HEK293T (cell line): Measurements from ENCODE around the gene NQO1.
A peak's percentile ranks its signal among the peaks of the same experiment; 100 is the strongest.

ENCODE experiments used
- CTCF ChIA-PET: fragments of 350-600 bp; formaldehyde crosslinking; extraction: SDS; loops from one replicate; lab custom pipeline; 2021; ENCODE audit warnings: antibody characterized with exemption, inconsistent platforms; lab: Yijun Ruan, JAX
- POLR2A ChIA-PET: fragments of 350-600 bp; formaldehyde crosslinking; extraction: SDS; loops from one replicate; lab custom pipeline; 2020; ENCODE audit warnings: antibody characterized with exemption, inconsistent platforms; lab: Yijun Ruan, JAX
- DNase-seq: peaks from one replicate; pipeline ENCODE4 v3.0.0; 2012; ENCODE audit warnings: mixed read lengths; ENCODE audit errors: extremely low spot score
- ARNT ChIP-seq: fragments of 450-650 bp; IDR thresholded peaks from 2 replicates; pipeline ENCODE4 v1.6.1; 2017; ENCODE audit warnings: mild to moderate bottlenecking
- BHLHE40 ChIP-seq: fragments of 450-650 bp; IDR thresholded peaks from 2 replicates; pipeline ENCODE4 v1.6.1; 2016; ENCODE audit warnings: mild to moderate bottlenecking, moderate library complexity, borderline replicate concordance
- CTBP1 ChIP-seq: fragments of 450-650 bp; IDR thresholded peaks from 2 replicates; pipeline ENCODE4 v1.6.1; 2016; ENCODE audit warnings: borderline replicate concordance
- ELF4 ChIP-seq: fragments of 450-650 bp; IDR thresholded peaks from 2 replicates; pipeline ENCODE4 v1.6.1; 2017; ENCODE audit warnings: antibody characterized with exemption
- FOXA1 ChIP-seq: fragments of 450-650 bp; IDR thresholded peaks from 2 replicates; pipeline ENCODE4 v1.6.1; 2016; ENCODE audit warnings: mild to moderate bottlenecking
- FOXK2 ChIP-seq: fragments of 450-650 bp; IDR thresholded peaks from 2 replicates; pipeline ENCODE4 v1.6.1; 2016; ENCODE audit warnings: mild to moderate bottlenecking
- FOXM1 ChIP-seq: fragments of 450-650 bp; IDR thresholded peaks from 2 replicates; pipeline ENCODE4 v1.6.1; 2017; ENCODE audit warnings: mild to moderate bottlenecking, borderline replicate concordance
- HDGF ChIP-seq: fragments of 450-650 bp; IDR thresholded peaks from 2 replicates; pipeline ENCODE4 v1.6.1; 2017; ENCODE audit warnings: antibody characterized with exemption, borderline replicate concordance
- L3MBTL2 ChIP-seq: fragments of 450-650 bp; conservative IDR thresholded peaks from 2 replicates; pipeline ENCODE4 v1.6.1; 2016; ENCODE audit warnings: mild to moderate bottlenecking
- LEF1 ChIP-seq: fragments of 450-650 bp; IDR thresholded peaks from 2 replicates; pipeline ENCODE4 v1.6.1; 2017; ENCODE audit warnings: mild to moderate bottlenecking, borderline replicate concordance
- NFRKB ChIP-seq: fragments of 450-650 bp; IDR thresholded peaks from 2 replicates; pipeline ENCODE4 v1.6.1; 2016; ENCODE audit warnings: mild to moderate bottlenecking, moderate library complexity
- SP1 ChIP-seq: fragments of 450-650 bp; IDR thresholded peaks from 2 replicates; pipeline ENCODE4 v1.6.1; 2017
- SUZ12 ChIP-seq: fragments of 450-650 bp; IDR thresholded peaks from 2 replicates; pipeline ENCODE4 v1.6.1; 2016; ENCODE audit warnings: mild to moderate bottlenecking
- TARDBP ChIP-seq: fragments of 450-650 bp; IDR thresholded peaks from 2 replicates; pipeline ENCODE4 v1.6.1; 2016
- ZNF384 ChIP-seq: fragments of 450-650 bp; IDR thresholded peaks from 2 replicates; pipeline ENCODE4 v1.6.1; 2016
- TF ChIP-seq, protein P1 (sequence below): fragments of 450-650 bp; IDR thresholded peaks from 2 replicates; pipeline ENCODE4 v1.6.1; 2016

Gene NQO1

DNA sequence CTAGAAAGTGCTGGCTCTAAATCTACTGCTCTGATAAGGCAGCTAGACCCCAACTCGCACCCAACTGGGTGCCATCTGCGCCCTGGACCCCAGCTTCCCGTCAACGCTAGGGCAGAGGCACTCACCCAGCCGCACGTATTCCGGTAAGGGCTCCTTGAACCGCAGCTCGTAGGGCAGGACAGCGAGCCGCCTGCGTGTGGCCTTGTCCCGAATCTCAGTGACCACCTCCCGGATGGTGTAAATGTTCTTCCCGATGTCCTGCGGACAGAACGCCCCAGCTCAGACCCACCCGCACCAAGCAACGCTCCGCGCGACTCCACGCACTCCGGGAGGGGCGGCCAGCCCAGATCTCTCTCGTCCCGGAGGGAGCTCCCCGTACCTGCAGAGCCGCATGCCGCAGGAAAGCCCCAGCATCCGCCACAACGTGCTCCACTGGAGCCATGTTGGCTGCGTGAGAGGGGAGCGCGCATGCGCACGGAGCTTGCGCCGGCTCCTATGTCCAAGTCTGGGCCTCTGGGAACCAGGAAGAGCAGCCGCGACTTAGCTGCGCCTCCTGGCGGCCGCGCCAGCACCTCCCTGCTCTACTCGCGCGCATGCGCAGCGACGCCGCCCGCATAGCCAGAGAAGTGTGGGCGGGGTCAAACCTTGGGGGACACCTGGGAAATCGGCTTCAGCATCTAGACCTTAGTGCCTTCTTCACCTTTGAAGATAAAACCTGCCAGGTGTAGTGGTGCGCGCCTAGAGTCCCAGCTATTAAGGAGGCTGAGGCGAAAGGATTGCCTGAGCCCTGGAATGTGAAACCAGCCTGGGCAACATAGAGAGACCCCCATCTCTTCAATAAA is 28.3 kb upstream of the NQO1 start, which contains the start of gene NOB1:
TSS of gene NOB1 (minus strand) at position 458 of the 842 bp plus-strand sequence. CDS start at position 442, 16 bp downstream.
- DNase-seq: peak; percentile 97
- CTCF ChIA-PET: interaction anchor here (0.7 to 1.3 kb wide), 9 partner anchors 12 to 360 kb away, joined by 3 to 6 read pairs (median 3); no protein-coding TSS in a partner anchor
- POLR2A ChIA-PET: interaction anchor here (0.6 to 2.5 kb wide), 27 partner anchors 8 to 369 kb away, joined by 3 to 25 read pairs (median 4); partner anchors contain the start of genes NQO1 and WWP2
- TF ChIP-seq SP1: no peak
- TF ChIP-seq ELF4: peak; percentile 93
- peak; percentile 54; the same call in 1 of the 2 replicates for TF ChIP-seq L3MBTL2

DNA sequence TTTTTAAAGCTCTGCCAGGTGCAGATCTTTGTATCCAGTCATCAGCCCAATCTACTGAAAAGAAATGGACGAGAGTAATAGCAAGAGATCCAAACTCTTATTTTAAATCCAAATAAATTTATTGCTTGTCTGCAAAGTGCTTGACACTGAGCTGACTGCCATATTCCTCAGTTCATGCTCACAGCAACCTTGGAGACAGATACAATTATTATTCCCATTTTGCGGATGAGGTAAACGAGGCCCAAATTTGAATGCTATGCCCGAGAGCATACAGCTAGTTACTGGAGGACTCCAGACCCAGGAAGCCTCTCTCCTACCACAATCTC is 27.7 kb upstream of the NQO1 start:
- ChIA-PET POLR2A (interaction anchor here (0.6 to 2.5 kb wide), 17 partner anchors 8 to 369 kb away, joined by 3 to 25 read pairs (median 5); partner anchors contain the start of genes NQO1 and WWP2), CTCF (interaction anchor here (0.8 to 1.3 kb wide), 8 partner anchors 12 to 359 kb away, joined by 3 to 6 read pairs (median 3); no protein-coding TSS in a partner anchor)
- no peak for DNase-seq
- no peak for TF ChIP-seq SUZ12
- TF ChIP-seq LEF1: no peak
- TF ChIP-seq ELF4: no peak
- TF ChIP-seq FOXK2: no peak

DNA sequence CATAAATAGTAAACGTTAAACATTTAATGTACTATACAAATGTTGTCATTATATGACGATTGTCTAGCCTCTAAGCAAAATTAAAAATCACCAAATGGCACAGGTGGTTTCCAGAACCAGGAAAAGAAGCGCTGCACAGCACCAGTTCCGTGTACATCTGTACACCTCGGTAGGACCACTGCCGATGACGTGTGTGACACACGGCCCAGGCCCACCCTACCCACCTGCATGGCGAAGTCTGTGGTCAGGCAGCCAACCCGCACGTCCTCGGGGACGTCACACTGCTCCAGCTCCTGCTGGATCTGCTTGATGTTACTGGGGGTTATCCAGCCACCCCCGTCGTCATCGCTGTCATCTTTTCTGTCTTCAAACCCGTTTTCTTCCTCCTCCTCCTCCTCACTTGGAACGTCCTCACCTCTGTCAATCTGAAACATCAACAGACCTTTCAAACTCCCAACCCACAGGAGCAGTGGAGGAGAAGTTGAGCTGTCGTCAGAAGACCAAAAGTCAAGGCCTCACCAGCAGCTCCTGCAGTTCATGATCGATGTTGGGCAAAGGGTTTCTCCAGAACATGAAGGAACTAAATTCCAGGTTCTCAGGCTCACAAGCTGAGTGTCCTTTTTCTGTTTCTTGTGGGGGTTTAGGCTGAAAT is 22.5 kb upstream of the NQO1 start:
- ChIA-PET CTCF (no interaction called here), POLR2A (no interaction called here)
- TF ChIP-seq CTBP1 (no peak), FOXK2 (no peak), LEF1 (no peak), HDGF (no peak), ELF4 (no peak), SP1 (no peak)
- no peak for DNase-seq

DNA sequence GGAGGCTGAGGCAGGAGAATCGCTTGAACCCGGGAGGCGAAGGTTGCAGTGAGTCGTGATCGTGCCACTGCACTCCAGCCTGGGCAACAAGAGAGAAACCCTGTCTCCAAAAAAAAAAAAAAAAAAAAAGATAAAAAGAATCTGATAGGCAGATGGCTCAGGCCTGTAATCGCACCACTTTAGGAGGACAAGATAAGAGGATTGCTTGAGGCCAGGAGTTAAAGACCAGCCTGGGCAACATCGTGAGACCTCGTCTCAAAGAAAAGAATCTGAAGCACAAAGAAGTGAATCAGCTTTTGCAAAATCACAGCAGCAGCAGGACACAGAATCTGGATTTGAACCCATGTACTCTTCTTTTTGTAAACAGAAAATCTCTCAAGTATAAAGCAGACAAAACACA is 20.8 kb upstream of the NQO1 start:
- ChIA-PET CTCF (no interaction called here), POLR2A (no interaction called here)
- no peak for DNase-seq
- TF ChIP-seq, protein P1, sequence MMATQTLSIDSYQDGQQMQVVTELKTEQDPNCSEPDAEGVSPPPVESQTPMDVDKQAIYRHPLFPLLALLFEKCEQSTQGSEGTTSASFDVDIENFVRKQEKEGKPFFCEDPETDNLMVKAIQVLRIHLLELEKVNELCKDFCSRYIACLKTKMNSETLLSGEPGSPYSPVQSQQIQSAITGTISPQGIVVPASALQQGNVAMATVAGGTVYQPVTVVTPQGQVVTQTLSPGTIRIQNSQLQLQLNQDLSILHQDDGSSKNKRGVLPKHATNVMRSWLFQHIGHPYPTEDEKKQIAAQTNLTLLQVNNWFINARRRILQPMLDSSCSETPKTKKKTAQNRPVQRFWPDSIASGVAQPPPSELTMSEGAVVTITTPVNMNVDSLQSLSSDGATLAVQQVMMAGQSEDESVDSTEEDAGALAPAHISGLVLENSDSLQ: no peak
- no peak for TF ChIP-seq CTBP1
- TF ChIP-seq ZNF384: no peak
- no peak for TF ChIP-seq ELF4
- TF ChIP-seq BHLHE40: no peak
- no peak for TF ChIP-seq LEF1
- no peak for TF ChIP-seq FOXK2
- no peak for TF ChIP-seq ARNT
- TF ChIP-seq SP1: no peak
- no peak for TF ChIP-seq FOXM1
- no peak for TF ChIP-seq HDGF
- no peak for TF ChIP-seq TARDBP
- TF ChIP-seq NFRKB: no peak
- no peak for TF ChIP-seq L3MBTL2
- no peak for TF ChIP-seq SUZ12
- TF ChIP-seq FOXA1: no peak

DNA sequence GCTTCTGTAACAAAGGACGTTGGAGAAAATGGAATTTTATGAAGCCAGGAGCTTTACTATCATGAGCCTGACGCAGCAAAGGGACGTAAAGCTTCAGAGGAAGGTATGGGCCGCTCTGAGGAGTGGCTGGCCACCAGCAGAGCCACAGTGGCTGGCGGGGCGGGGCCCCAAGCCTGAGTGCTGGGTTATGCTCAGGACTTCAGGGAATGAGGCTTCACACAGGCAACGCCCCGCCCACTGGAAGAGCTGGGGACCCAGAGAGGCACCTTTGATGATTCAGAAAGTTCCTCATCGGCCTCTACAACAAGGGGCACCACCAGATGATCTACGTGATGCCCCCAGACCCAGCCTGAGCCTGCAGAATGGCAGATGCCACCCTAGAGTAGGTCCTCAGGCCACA is 19.6 kb upstream of the NQO1 start:
- TF ChIP-seq SP1 (no peak), LEF1 (no peak), SUZ12 (no peak)
- CTCF ChIA-PET: no interaction called here
- no peak for DNase-seq
- POLR2A ChIA-PET: interaction anchor here (1.3 kb wide), 1 partner anchor 9 kb away, joined by 8 read pairs; the partner anchor contains the start of gene NOB1

DNA sequence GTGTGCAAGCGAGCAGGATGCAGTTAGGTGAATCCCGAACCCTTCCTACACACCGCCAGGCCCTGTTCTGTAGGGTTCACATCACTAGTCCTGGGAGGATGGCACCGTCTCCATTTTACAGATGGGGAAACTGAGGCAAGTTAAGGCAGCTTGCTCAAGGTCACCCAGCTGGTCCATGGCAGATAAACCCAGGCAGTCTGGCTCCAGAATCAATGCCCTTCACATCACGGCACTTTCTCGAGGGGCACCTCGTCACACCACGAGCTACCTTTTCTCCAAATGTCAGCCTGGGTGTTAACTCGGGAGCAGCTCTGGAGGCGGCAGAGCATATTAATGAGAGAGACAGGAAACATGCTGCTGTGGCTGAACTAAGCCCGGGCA is 18.9 kb upstream of the NQO1 start:
- POLR2A ChIA-PET: interaction anchor here (1.3 kb wide), 1 partner anchor 9 kb away, joined by 8 read pairs; the partner anchor contains the start of gene NOB1
- no peak for TF ChIP-seq L3MBTL2
- no peak for TF ChIP-seq TARDBP
- TF ChIP-seq, protein P1: no peak
- no peak for TF ChIP-seq ZNF384
- no peak for DNase-seq
- CTCF ChIA-PET: no interaction called here

DNA sequence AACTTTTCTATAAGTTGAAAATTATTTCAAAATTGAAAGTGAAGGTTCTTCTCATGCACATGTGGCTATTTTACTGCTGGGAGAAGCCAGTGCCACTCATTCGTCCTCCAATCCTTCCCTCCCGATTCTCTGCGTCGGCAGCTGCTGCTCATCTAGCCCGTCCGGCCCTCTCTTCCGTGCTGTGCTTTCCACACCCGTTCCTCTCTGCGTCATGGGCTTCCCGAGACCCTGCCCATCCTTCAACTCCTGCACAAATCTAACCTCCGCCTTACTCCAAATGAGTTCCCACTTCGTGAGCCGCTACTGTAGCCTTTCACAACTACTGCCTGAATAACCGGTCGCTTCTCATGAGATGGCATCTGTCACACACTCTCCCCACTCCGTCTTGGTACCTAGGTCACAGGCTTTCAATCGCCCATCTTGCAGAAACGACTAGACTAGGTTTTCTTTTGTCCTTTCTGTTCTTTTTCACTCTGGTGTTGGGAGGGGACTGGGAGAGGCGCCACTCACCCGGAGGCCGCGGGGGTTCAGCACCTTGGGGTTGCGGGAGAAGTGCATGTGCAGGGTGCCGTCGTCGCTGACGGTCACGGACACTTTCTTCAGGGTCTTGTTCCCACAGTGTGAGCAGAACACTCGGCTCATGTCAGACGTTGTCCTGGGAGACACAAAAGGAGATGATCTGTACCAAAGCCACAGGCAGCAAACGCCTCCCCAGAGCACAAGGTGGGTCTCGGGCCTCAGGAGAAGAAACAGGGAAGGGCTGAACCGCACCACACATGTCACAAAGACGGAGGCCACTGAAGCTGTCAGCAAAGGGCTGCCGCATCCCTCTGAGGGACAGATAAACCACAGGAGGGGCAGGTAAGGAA is 18.2 kb upstream of the NQO1 start:
- POLR2A ChIA-PET: interaction anchor here (1.3 kb wide), 1 partner anchor 10 kb away, joined by 8 read pairs; the partner anchor contains the start of gene NOB1
- no peak for DNase-seq
- TF ChIP-seq TARDBP (no peak), ARNT (no peak), HDGF (no peak), LEF1 (no peak), NFRKB (no peak), FOXK2 (no peak), SUZ12 (no peak), FOXA1 (no peak), SP1 (no peak)
- CTCF ChIA-PET: no interaction called here
